Uterus (tissue), 2 donors: ENCODE measurements around the gene MEPE.

Source experiments
- CTCF ChIP-seq, 4 experiments: fragments of 200-600 bp in 2 of 4; fragments of 450-650 bp in 2 of 4; sonication (generic) in 2 of 4; IDR thresholded peaks; one replicate each; pipeline ENCODE4 v1.5.1; 2016 to 2019; ENCODE audit warnings: antibody characterized with exemption in 4 of 4, mild to moderate bottlenecking in 2 of 4, moderate library complexity in 1 of 4
- POLR2A ChIP-seq, 2 donors: fragments of 450-650 bp; IDR thresholded peaks; one replicate each; pipeline ENCODE4 v1.6.1; 2016; ENCODE audit warnings: antibody characterized with exemption in 2 of 2, mild to moderate bottlenecking in 1 of 2, moderate library complexity in 1 of 2

- peak in 2 of 4 experiments; percentile 2 to 11 for TF ChIP-seq CTCF (IDR thresholded peaks at IDR 0.05)
- TF ChIP-seq POLR2A (IDR thresholded peaks at IDR 0.05), result no peak
Measured at GRCh38 chr4:87838205-87838604, 5.4 kb downstream of the MEPE start.
